Activated CD4-positive, alpha-beta T cell treated with anti-CD3 and anti-CD28 coated beads for 36 hours (primary cell): Measurements from ENCODE around the gene KCNE3. TPM values are rescaled to one million over a fixed set of nuclear protein-coding genes. Genes with fewer than 3 reads are reported as not detected.

Experiments used
- ATAC-seq: fragments of 200-7000 bp; cut with Tn5 transposase; one replicate; pipeline ENCODE4 v1.10.0; 2021; ENCODE audit warnings: mild to moderate bottlenecking, moderate library complexity
- CTCF ChIA-PET: fragments of 350-600 bp; sonication (Branson Sonifier 250); formaldehyde crosslinking; loops from one replicate; lab custom pipeline; 2021; ENCODE audit warnings: antibody characterized with exemption; lab: Charles Lee
- POLR2A ChIA-PET: fragments of 350-600 bp; sonication (Branson Sonifier 250); formaldehyde crosslinking; loops from one replicate; lab custom pipeline; 2021; ENCODE audit warnings: antibody characterized with exemption, inconsistent platforms; lab: Charles Lee
- DNase-seq: peaks from one replicate; pipeline ENCODE4 v3.0.0-alpha.2; 2020
- H3K27ac Mint-ChIP-seq: one replicate; pipeline ENCODE4 v1.8.0; 2021; ENCODE audit warnings: mixed read lengths
- H3K27me3 Mint-ChIP-seq: one replicate; pipeline ENCODE4 v1.8.0; 2021; ENCODE audit warnings: mixed read lengths
- H3K36me3 Mint-ChIP-seq: one replicate; pipeline ENCODE4 v1.8.0; 2021; ENCODE audit warnings: low read depth, mixed read lengths
- H3K4me1 Mint-ChIP-seq: one replicate; pipeline ENCODE4 v1.8.0; 2021; ENCODE audit warnings: mixed read lengths
- H3K4me3 Mint-ChIP-seq: one replicate; pipeline ENCODE4 v1.8.0; 2021; ENCODE audit warnings: mild to moderate bottlenecking, moderate library complexity, mixed read lengths
- H3K9me3 Mint-ChIP-seq: one replicate; pipeline ENCODE4 v1.8.0; 2021; ENCODE audit warnings: low read depth, mixed read lengths
- intact Hi-C, 2 experiments: fragments of 100-400 bp; cut with DNase I in 1 of 2; cut with micrococcal nuclease in 1 of 2; formaldehyde crosslinking; loops; one replicate each; pipeline versions ENCODE4 v1.14.2 to v1.15.1; 2022 to 2024; cut with DNase I, micrococcal nuclease
- total RNA-seq, 2 experiments: library from RNA; stranded (reverse); gene quantifications; one replicate each; pipeline ENCODE4 v1.2.3, GENCODE V29; 2021

Gene KCNE3
- not detected for total RNA-seq

DNA sequence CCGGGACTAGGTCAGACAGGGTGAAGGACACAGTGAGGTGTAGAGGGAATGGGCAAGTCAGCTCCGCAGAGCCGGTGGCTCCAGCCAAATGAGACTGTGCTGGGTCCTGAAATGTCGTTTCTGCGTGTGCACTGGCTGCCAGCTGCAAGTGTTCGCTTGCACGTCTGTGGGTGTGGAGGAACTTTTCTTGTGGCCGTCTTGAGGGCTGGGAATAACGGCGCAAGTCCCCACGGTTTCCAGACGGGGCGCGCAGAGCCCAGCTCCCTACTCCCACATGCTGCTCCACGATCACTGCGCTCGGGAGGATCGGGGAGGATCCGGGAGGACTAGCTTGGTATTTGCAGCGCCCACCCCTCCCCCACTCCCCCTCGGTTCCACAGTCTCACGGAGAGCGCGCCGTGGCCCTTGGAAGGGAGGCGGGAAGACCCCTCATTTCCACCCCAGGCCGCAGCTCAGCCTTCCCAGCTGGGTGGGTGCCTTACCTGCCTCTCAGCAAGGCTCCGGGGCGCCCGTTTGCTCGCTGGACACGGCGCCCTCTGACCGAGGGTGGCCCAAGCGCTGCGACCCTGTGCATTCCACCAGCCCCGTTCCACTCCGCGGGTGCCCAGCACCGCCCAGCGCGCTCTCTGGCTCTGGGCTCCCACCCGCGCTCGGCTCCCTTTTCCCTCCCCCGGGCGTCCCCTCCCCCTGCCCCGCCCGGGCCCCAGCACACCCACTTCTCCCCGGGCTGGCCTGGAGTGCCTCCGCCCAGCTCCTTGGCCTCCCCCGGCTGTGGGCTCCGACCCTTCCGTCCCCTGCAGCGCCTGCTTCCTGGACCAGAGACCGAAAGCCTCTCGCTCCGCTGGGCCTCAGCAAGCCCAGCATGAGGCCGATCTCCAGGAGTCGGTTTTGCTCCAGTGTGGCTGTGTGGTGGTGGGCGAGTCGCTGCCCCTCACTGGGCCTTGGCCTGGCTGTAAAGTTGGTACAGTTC is at the start of gene KCNE3:
Gene KCNE3, minus strand, starts transcription at position 634 of the 970 bp plus-strand sequence. CDS start 9,986 bp downstream, outside the sequence.
- ChIA-PET CTCF (interaction anchor here (0.6 to 1.4 kb wide), 5 partner anchors 13 to 272 kb away, joined by 3 to 5 read pairs (median 4); no protein-coding TSS in a partner anchor), POLR2A (interaction anchor here (0.6 kb wide), 1 partner anchor 364 kb away, joined by 3 read pairs; no protein-coding TSS in a partner anchor)
- Mint-ChIP-seq H3K36me3 (no peaks in the 10 kb centered on the region), H3K9me3 (no peaks in the 10 kb centered on the region), H3K27me3 (peaks cover 37% of the 10 kb centered on the region), H3K4me3 (no peak within 1 kb of the TSS), H3K27ac (no peak within 1 kb of the TSS), H3K4me1 (peaks cover 11% of the 10 kb centered on the region)
- intact Hi-C loops, result no loop called here
- ATAC-seq (no peak), DNase-seq (no peak)

GRCh38 chr11:74507582-74507981 is 40.2 kb upstream of the KCNE3 start:
- Mint-ChIP-seq H3K4me3 (no peak overlapping the region), H3K36me3 (no peaks in the 10 kb centered on the region), H3K27me3 (peaks cover under 1% of the 10 kb centered on the region), H3K27ac (no peak overlapping the region), H3K4me1 (peaks cover 4% of the 10 kb centered on the region), H3K9me3 (peaks cover 5% of the 10 kb centered on the region)
- CTCF ChIA-PET, result interaction anchor here (0.5 kb wide), 1 partner anchor 369 kb away, joined by 3 read pairs; no protein-coding TSS in a partner anchor
- DNase-seq, result no peak
- POLR2A ChIA-PET, result no interaction called here
- no peak for ATAC-seq
- intact Hi-C loops, result no loop called here

DNA sequence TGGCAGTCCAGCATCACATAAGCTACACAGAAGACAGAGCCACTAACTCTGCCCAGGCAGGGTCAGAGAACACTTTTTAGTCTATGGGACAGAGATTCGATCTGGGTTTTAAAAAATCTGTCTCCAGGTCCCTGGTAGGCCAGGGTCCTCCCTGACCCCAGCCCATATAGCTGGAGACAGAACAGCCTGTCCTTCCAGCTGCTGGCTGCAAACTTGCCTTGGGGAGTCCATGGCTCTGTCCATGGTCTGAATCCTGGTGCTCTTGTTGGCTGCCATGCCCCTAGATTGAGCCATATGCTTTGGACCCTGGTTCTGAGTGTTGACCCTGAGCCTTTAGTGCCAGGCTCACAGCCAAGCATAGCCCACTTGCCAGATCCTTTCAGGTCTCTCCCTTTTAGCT is 39.5 kb upstream of the KCNE3 start:
- H3K36me3 Mint-ChIP-seq, result no peaks in the 10 kb centered on the region
- no peak for DNase-seq
- POLR2A ChIA-PET, result no interaction called here
- intact Hi-C loops, result no loop called here
- no peak overlapping the region for H3K4me3 Mint-ChIP-seq
- H3K27ac Mint-ChIP-seq, result no peak overlapping the region
- CTCF ChIA-PET, result no interaction called here
- no peaks in the 10 kb centered on the region for H3K27me3 Mint-ChIP-seq
- peaks cover 4% of the 10 kb centered on the region for H3K4me1 Mint-ChIP-seq
- ATAC-seq, result no peak
- peaks cover 5% of the 10 kb centered on the region for H3K9me3 Mint-ChIP-seq

GRCh38 chr11:74505911-74506310 is 38.6 kb upstream of the KCNE3 start:
- Mint-ChIP-seq H3K4me3 (no peak overlapping the region), H3K4me1 (peaks cover 4% of the 10 kb centered on the region), H3K9me3 (peaks cover 8% of the 10 kb centered on the region), H3K27ac (no peak overlapping the region), H3K36me3 (no peaks in the 10 kb centered on the region), H3K27me3 (no peaks in the 10 kb centered on the region)
- no peak for DNase-seq
- intact Hi-C loops, result no loop called here
- ChIA-PET CTCF (interaction anchor here (0.6 to 0.8 kb wide), 2 partner anchors 61 to 65 kb away, joined by 3 to 4 read pairs; no protein-coding TSS in a partner anchor), POLR2A (no interaction called here)
- ATAC-seq, result no peak

GRCh38 chr11:74504100-74504691 is 36.8 kb upstream of the KCNE3 start:
- ChIA-PET POLR2A (no interaction called here), CTCF (no interaction called here)

GRCh38 chr11:74494916-74495315 is 27.6 kb upstream of the KCNE3 start:
- intact Hi-C loops, result loop anchor here in 1 of 2 experiments (5.0 kb wide), 2 partner anchors 1032 to 1087 kb away; partner anchors contain the start of gene GDPD5
- Mint-ChIP-seq H3K36me3 (no peaks in the 10 kb centered on the region), H3K27ac (no peak overlapping the region), H3K4me1 (peaks cover 22% of the 10 kb centered on the region), H3K4me3 (no peak overlapping the region), H3K9me3 (peaks cover 2% of the 10 kb centered on the region), H3K27me3 (no peaks in the 10 kb centered on the region)
- POLR2A ChIA-PET, result no interaction called here
- CTCF ChIA-PET, result interaction anchor here (1.2 to 3.5 kb wide), 3 partner anchors 10 to 45 kb away, joined by 4 to 11 read pairs (median 5); no protein-coding TSS in a partner anchor
- DNase-seq (no peak), ATAC-seq (no peak)

More at GRCh38 chr11:74504100-74504691, 36.8 kb upstream of the KCNE3 start:
- ATAC-seq (no peak), DNase-seq (no peak)
- peaks cover 9% of the 10 kb centered on the region for H3K9me3 Mint-ChIP-seq
- H3K4me3 Mint-ChIP-seq, result no peak overlapping the region
- H3K27ac Mint-ChIP-seq, result no peak overlapping the region
- intact Hi-C loops, result no loop called here
- H3K4me1 Mint-ChIP-seq, result peaks cover 4% of the 10 kb centered on the region
- H3K27me3 Mint-ChIP-seq, result no peaks in the 10 kb centered on the region
- H3K36me3 Mint-ChIP-seq, result no peaks in the 10 kb centered on the region

DNA sequence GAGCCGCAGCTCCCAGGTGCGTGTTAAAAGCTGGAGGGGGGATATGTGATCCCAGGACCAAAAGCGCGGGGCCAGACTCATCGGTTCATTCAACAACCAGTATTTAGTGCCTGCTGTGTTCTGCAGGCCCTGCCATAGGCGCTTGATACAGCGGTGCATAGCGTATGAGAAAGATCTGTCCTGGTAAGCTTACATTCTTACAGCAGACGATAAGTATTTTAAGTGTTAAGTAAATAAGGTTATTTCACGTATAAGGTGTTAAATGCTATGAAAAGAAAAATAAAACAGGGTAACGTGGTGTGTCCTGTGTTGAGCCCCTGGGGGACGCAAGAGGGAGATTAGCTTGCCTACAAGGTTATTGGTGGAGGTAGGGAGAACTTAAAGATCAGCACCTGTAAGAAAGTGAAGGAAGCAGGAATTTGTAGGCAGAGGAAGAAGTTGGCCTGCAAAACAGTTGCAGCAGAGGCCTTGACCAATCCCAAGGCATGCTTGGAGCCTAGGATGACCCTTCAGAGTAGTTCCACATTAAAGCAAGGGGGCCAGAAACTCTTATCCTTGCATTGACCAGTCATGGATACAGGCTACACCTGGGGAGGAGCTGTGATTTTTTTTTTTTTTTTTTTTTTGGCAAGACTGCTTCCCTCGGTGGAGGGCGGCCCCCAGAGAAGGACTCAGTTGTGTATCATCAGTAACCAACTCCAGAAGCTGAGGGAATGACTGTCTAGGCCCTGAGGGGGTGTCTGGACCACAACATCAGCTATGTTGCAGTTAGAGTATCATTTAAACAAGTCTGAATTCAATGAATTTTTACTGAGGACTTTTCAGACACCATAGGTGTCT is 26.7 kb upstream of the KCNE3 start:
- H3K4me1 Mint-ChIP-seq, result peaks cover 22% of the 10 kb centered on the region
- peaks cover 2% of the 10 kb centered on the region for H3K9me3 Mint-ChIP-seq
- ATAC-seq (no peak), DNase-seq (peak; percentile 19)
- ChIA-PET POLR2A (interaction anchor here (0.6 to 2.5 kb wide), 4 partner anchors 75 to 733 kb away, joined by 3 to 19 read pairs (median 4); partner anchors contain the start of genes PGM2L1, POLD3 and RAB6A), CTCF (interaction anchor here (0.9 to 3.5 kb wide), 8 partner anchors 9 to 172 kb away, joined by 3 to 13 read pairs (median 6); no protein-coding TSS in a partner anchor)
- no peaks in the 10 kb centered on the region for H3K36me3 Mint-ChIP-seq
- no peaks in the 10 kb centered on the region for H3K27me3 Mint-ChIP-seq
- peak overlapping the region; percentile 73 for H3K4me3 Mint-ChIP-seq
- peak overlapping the region; percentile 76 for H3K27ac Mint-ChIP-seq
- intact Hi-C loops, result loop anchor here (1.0 to 5.0 kb wide), 16 partner anchors 95 to 1321 kb away; partner anchors contain the start of genes PGM2L1 (in 2 of the 2), POLD3 (in 2 of the 2), C2CD3 (in 1 of the 2) and COA4 (in 1 of the 2)

DNA sequence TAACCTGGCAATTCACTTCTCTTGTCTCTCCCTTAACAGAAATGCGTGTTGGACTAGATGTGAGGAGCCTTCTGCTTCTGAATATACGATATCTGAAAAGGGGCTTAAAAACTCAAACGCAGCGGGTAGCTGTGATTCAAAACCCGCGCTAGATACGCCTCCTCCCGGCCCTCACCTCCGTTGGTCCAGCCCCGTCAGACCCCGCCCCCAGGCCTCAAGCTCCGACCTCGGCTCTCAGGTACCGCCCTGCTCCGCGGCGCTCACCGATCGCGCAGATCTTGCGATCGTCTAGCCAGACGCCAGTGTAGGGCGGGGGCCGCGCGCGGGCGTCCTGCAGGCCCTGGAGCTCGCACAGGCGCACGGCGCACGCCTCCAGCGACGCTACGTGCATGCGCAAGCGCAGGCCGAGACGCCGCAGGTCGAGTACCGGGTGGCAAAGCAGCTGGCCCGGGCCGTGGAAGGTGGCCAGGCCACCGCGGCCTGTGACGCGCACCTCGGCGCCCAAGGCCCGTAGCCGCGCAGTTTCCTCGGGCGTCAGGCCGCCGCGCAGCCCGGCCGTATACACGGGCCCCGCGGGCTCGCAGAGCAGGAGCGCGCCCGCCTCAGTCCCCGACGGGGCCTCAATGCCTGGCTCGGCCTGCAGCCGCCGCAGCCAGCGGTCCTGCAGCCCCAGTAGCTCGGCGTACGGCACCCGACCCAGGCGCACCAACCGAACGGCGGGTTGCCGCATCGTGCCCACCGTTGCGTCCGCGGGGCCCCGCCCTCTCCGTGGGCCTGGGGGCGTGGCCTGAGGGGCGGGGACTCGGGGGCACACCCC is 25.8 kb upstream of the KCNE3 start, which contains the start of gene LIPT2:
Gene LIPT2, minus strand, starts transcription at position 751 of the 817 bp plus-strand sequence. Its CDS starts 21 bp downstream, at position 730.
- no peaks in the 10 kb centered on the region for H3K36me3 Mint-ChIP-seq
- H3K4me3 Mint-ChIP-seq, result peak within 1 kb of the TSS; percentile 73
- intact Hi-C loops, result loop anchor here (1.0 to 5.0 kb wide), 16 partner anchors 94 to 1322 kb away; partner anchors contain the start of genes PGM2L1 (in 2 of the 2), POLD3 (in 2 of the 2), C2CD3 (in 1 of the 2) and COA4 (in 1 of the 2)
- ATAC-seq (peak; percentile 96), DNase-seq (peak; percentile 99)
- H3K4me1 Mint-ChIP-seq, result peaks cover 22% of the 10 kb centered on the region
- H3K27me3 Mint-ChIP-seq, result no peaks in the 10 kb centered on the region
- peak within 1 kb of the TSS; percentile 86 for H3K27ac Mint-ChIP-seq
- POLR2A ChIA-PET, result interaction anchor here (0.6 to 2.5 kb wide), 9 partner anchors 18 to 895 kb away, joined by 3 to 19 read pairs (median 4); partner anchors contain the start of genes FAM168A, PGM2L1, POLD3 and RAB6A
- H3K9me3 Mint-ChIP-seq, result peaks cover 2% of the 10 kb centered on the region
- CTCF ChIA-PET, result interaction anchor here (0.6 to 3.5 kb wide), 11 partner anchors 8 to 531 kb away, joined by 3 to 13 read pairs (median 3); partner anchors contain the start of gene C2CD3

- no peaks in the 10 kb centered on the region for H3K27me3 Mint-ChIP-seq
- ChIA-PET POLR2A (interaction anchor here (0.7 to 2.5 kb wide), 3 partner anchors 17 to 894 kb away, joined by 3 to 19 read pairs (median 5); partner anchors contain the start of genes FAM168A and POLD3), CTCF (interaction anchor here (1.6 to 3.5 kb wide), 3 partner anchors 39 to 170 kb away, joined by 7 to 13 read pairs (median 11); no protein-coding TSS in a partner anchor)
- DNase-seq (peak; percentile 7), ATAC-seq (no peak)
- H3K4me1 Mint-ChIP-seq, result peaks cover 22% of the 10 kb centered on the region
- intact Hi-C loops, result loop anchor here (2.0 to 5.0 kb wide), 6 partner anchors 93 to 1323 kb away; partner anchors contain the start of genes GDPD5 (in 1 of the 2), PGM2L1 (in 1 of the 2) and UVRAG (in 1 of the 2)
- H3K9me3 Mint-ChIP-seq, result peaks cover under 1% of the 10 kb centered on the region
- H3K36me3 Mint-ChIP-seq, result no peaks in the 10 kb centered on the region
- H3K27ac Mint-ChIP-seq, result peak overlapping the region; percentile 86
- H3K4me3 Mint-ChIP-seq, result peak overlapping the region; percentile 73
These were observed 24.7 kb upstream of the KCNE3 start for GRCh38 chr11:74492084-74492483.
